GM18870 (cell line): ENCODE results near the gene MIER1.
A peak's percentile ranks its signal among the peaks of the same experiment; 100 is the strongest.
"Not testable (repeated sequence)": the region's sequence is repeated elsewhere in the genome, so short reads cannot be mapped to it uniquely, and the experiment has no call there.

Experiments used
- ATAC-seq: cut with Tn5 transposase; IDR thresholded peaks from one replicate; pipeline ENCODE4 v1.9.1; 2021; ENCODE audit warnings: moderate library complexity; ENCODE audit not compliant: unreplicated experiment

The MIER1 gene

DNA sequence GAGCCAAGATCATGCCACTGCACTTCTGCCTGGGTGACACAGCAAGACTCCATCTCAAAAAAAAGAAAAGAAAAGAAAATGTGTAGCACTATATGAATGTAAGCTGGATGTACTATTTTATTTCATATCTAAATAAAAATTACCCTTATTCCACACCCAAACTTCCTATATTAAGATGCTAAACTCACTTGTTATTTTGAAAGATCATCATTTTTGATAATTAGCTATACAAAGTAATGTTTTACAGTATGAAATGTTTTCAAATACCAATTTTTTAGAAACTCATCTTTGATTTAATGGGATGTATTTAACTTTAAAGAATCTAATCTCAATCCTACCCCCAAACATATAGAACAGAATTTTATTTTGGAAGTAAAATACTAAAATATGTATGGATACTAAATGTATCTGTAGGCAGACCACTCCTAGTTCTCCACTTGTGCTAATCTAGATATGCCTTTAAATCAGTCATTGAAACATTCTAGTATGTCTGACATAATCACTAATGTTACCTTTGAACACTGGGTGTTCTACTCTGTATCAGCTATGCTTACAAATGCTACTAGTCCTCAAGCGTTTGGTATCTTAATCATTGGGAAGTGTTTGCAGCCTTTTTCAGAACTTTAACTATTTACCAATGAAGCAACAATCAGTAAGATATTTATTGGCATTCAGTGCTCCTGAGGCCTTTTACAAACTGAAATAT lies 12.9 kb downstream of the MIER1 start:
- ATAC-seq: no peak

DNA sequence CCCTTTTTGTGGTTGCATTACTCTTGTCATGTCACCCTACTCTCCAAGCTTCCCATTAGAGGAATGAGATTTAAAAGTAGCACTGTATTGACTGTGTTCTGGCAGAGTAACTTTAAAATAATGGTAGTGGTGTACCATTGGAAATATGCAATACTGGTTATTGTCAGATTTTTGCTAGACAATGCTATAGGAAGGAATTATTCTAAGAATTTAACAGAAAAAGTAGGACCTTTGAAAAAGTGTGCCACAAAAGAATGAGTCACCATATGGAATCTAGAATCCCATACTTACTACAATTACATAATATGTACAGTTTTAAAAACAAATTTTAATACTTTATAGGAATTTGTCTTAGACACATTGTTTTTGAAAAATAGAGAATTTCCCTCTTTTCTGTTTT lies 13.8 kb downstream of the MIER1 start:
- ATAC-seq: no peak

DNA sequence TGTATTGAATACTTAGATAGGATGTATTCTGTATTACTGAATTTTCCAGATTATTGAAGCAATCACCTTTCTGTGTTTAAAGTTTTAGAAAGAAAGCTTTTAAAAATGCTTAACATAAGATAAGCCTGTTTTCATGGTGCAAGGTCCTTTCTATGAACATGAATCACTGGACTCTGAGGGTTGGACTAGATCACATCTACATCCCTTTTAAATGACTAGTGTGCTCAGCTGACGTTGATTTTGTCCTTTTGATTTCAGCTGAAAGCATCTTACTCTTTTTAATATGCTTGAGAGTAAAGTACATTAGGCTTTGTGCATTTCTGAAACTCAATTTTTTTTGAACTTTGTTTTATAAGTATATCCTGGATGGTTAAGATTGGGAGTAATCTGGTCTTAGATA lies 16.2 kb downstream of the MIER1 start:
- no peak for ATAC-seq

GRCh38 chr1:66943361-66943969 lies 18.7 kb downstream of the MIER1 start:
- ATAC-seq: no peak

DNA sequence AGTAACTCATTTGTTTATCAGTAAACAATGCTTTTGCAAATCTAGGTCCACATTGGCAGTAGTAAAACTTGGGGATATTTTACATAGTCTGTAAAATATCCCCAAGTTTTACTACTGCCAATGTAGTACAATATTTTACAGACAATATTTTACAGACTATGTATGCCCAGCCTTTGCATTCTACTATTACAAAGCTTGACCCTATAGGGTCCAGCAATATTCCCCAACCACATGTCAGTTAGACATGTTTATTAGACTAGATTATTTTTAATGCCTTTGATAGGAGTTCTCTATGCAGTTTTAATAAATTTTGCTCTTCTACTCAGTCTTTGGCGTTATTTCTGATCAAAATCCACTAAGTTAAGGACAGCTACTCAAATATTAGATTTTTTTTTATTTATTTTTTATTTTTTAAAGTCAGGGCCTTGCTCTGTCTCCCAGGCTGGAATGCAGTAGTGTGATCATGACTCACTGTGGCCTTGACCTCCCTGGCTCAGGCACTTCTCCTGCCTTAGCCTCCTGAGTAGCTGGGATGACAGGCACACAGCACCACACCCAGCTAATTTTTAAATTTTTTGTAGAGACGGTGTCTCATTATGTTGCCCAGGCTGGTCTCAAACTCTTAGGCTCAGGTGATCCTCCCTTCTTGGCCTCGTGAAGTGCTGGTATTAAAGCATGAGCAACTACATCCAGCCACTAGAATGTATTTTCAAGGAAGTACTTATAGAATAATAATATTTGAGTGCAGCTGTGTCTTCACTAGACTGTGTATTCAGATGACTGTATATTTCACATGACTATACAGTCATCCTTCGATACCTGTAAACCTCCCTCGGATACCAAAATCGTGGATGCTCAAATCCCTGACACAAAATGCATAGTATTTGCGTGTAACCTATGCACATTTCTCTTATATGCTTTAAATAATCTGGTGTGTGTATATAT lies 19.8 kb downstream of the MIER1 start:
- no peak for ATAC-seq

GRCh38 chr1:66945316-66945715 lies 20.5 kb downstream of the MIER1 start:
- no peak for ATAC-seq

DNA sequence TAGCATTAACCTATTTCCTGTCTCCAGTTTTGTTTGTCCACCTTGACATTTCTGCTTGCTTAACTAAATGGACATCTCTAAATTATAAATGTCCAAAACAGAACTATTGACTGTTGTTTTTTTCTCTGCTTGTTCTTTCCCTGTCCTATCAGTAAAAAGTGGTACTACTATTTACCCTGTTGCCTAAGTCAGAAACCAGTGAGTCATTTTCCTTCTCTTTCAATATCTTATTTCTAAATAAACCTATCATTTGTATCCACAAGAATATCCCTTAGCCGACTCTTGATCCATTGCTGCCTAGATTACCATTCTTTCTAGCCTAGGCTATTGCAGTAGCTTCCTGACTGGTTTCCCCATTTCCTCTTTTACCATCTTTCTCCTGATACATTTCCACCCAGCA lies 22.5 kb downstream of the MIER1 start:
- ATAC-seq: no peak

DNA sequence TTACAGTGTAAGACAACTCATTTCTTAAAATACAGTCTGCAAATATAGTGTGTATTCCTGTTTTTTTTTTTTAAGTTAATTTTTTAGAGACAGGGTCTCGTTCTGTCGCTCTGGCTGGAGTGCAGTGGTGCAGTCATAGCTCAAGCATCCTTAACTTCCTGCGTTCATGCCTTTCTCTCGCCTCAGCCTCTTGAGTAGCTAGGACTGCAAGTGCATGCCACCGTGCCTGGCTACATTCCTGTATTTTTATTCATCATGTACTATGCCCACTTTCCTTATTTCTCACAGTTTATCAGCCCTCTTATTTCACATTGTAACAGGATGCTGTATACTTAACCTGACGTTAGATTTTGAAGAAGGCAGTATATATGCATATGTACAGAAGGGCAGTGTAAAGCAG lies 26.7 kb downstream of the MIER1 start:
- no peak for ATAC-seq

GRCh38 chr1:66954208-66954607 lies 29.4 kb downstream of the MIER1 start:
- ATAC-seq: peak; percentile 85

DNA sequence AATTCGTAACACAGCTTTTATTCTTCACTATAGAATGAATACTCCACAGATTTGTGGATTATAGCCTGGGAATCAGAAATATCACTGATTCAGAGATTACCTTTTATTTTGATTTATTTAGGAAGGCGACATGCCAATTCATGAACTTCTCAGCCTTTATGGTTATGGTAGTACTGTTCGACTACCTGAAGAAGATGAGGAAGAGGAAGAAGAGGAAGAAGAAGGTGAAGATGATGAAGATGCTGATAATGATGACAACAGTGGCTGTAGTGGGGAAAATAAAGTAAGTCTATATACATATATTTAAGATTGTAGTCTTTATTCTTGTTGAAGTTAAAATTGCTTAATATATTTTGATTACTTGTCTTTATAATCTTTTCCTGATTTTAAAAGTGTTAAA lies 33.1 kb downstream of the MIER1 start:
- ATAC-seq: no peak

GRCh38 chr1:66966188-66966873 lies 41.5 kb downstream of the MIER1 start:
- not testable (repeated sequence) for ATAC-seq

DNA sequence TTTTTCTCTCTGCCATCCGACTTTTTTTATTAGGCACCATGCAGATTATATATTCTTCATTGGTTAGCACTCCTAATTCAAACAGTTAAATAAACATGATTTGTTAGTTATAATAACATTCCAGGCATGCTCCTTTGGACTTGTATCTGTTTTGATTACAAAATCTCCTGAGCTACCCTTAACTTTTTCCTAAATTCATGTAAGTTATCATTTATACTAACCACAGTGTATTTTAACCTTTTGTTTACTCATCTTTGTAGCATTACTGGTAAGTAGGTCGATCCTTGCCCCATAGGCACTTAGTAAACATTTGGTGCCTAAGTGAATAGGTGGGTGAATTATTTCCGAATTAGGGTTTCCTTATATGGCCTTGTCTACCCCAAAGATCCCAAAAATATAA lies 43.8 kb downstream of the MIER1 start:
- ATAC-seq: no peak

- no peak for ATAC-seq
These were observed 53.4 kb downstream of the MIER1 start for GRCh38 chr1:66978201-66978600.

DNA sequence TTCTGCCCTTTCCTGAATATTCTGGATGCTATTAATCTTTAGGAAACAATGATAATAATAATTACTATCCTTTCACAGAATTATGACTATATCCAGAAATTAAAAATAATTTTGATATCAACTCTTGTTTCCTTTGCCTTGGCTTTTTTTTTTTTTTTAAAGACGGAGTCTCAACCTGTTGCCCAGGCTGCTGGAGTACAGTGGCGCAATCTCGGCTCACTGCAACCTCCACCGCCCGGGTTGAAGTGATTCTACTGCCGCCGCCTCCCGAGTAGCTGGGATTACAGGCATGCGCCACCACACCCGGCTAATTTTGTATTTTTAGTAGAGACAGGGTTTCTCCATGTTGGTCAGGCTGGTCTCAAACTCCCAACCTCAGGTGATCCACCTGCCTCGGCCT lies 54.8 kb downstream of the MIER1 start:
- not testable (repeated sequence) for ATAC-seq

DNA sequence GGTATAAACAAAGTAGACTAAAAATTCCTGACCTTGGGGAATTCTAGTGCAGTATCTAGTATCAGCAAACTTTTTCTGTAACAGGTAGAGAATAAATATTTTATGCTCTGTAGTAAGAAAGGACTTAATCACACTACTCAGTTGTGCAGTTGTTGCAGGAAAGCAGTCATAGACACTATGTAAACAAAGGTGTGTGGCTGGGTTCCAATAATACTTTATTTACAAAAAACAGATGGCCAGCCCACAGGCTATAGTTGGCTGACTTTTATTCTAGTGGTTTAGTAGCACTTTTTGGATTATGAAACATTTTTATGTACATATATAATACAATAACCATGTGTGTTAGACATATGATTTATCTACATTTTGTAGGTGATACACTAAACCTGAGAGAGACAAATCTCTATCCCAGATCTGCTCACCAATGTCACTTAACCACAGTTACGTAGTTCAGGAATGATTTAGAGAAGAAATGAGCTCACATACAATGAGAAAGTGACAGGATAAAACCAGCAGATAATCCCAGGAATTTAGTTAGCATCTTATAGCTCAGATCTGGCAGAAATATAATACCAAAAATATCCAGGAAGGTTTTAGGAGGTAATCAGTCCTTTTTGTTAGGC lies 56.1 kb downstream of the MIER1 start:
- no peak for ATAC-seq

DNA sequence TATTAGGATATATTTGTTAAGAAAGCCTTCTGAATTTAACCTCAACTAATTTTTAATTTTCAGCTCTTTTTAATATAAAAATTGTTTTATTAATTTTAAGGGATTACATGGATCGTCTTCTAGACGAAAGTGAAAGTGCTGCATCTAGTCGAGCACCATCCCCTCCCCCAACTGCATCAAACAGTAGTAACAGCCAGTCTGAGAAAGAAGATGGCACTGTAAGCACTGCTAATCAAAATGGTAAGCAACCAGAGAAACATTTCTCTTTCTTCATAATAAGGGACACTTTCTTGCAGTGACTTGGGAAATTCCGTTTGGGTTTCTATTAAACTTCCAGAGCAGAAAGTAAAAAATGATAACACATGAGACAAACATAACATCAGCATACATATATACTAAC lies 56.9 kb downstream of the MIER1 start:
- no peak for ATAC-seq

DNA sequence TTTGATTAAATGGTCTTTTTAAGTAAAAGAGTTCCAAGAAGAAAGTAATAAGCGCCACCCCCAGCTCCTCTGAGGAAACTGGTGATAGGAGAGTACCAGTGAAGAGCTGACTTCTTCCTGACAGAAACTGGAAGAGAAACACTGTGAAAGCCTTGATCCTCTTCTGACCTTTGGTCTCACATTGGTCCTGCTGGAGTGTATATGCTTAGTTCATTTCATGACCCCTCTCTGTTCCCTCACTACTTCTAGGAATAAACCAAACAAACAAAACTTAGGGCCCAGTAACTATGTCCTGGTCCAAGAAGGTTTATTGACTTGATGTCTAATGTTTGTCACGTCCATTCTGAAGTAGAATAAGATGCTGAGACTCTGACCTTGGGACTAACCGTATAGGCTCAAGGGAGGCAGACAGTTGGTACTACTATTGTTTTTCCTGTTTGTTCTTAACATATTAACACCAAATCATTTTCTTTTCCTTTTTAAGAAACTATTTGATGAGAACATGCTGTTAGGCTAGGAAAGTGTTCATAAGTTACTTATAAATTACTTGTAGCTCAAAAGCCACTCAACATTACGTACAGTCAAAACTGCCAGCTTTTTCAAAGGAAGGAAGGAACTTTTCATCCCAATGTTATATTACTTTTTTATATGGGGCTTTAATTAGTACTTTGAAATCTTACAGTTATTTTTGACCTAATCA lies 57.9 kb downstream of the MIER1 start:
- peak; percentile 54 for ATAC-seq

DNA sequence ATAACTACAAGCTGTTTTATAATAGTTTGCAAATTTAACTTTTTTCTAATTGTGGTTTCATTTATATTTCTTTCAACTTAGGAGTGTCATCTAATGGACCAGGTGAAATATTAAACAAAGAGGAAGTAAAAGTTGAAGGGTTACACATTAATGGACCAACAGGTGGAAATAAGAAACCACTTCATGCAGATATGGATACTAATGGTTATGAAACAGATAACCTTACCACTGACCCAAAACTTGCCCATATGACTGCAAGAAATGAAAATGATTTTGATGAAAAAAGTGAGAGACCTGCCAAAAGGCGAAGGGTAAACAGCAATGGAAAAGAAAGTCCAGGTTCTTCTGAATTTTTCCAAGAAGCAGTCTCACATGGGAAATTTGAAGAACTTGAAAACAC lies 59.7 kb downstream of the MIER1 start:
- ATAC-seq: peak; percentile 89

DNA sequence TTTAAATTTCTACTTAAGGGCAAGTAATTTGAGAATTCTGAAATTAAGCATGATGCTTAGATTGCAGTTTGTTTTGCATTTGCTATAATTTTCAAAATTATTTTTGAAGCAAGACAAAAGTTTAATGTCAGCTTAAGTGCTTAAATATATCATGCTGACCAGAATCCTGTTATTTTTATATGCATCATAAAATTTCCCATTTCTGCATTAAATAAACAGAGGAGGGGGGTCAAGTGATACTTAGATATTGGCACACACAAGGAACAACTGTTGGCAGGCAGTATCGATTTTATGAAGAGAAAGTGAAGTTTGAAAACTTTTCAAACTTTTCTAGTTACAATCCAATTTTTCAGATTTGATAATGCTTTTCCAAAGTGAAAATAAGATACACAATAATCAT lies 61.0 kb downstream of the MIER1 start:
- no peak for ATAC-seq

- ATAC-seq: no peak
These were observed 68.3 kb downstream of the MIER1 start for GRCh38 chr1:66993076-66993475.
